IMR-90 (cell line): ENCODE measurements around the gene TMBIM6. TPM values are rescaled to one million over a fixed set of nuclear protein-coding genes. Genes with fewer than 3 reads are reported as not detected.

Experiments
- ATAC-seq: fragments of 200-7000 bp; cut with Tn5 transposase; 2 replicates; pipeline ENCODE4 v1.9.1; 2020; ENCODE audit warnings: low read depth, mild to moderate bottlenecking, moderate library complexity
- BruUV-seq: library from RNA; stranded (reverse); fragments of 400-500 nt; replicated peaks from 2 replicates; lab custom pipeline; 2021; lab: Mats Ljungman, UMichigan
- CTCF ChIA-PET: fragments of 300-600 bp; formaldehyde crosslinking; extraction: SDS; loops from one replicate; lab custom pipeline; 2021; ENCODE audit warnings: antibody characterized with exemption; lab: Yijun Ruan, JAX
- POLR2A ChIA-PET: fragments of 300-600 bp; sonication (Branson Sonifier 250); formaldehyde crosslinking; loops from one replicate; lab custom pipeline; 2022; ENCODE audit warnings: antibody characterized with exemption; ENCODE audit not compliant: unreplicated experiment; lab: Charles Lee
- DNase-seq: peaks from one replicate; pipeline ENCODE4 v3.0.0; 2013
- H2AFZ ChIP-seq: replicated peaks from 2 replicates; pipeline ENCODE3; 2013; ENCODE audit warnings: low read length, mild to moderate bottlenecking; ENCODE audit not compliant: poor library complexity
- H2AK5ac ChIP-seq: 2 replicates; pipeline ENCODE4 v1.6.1; 2013; ENCODE audit warnings: low read depth, low read length, inconsistent platforms
- H2AK9ac ChIP-seq: replicated peaks from 2 replicates; pipeline ENCODE3; 2013; ENCODE audit warnings: mild to moderate bottlenecking, low read depth, low read length, moderate library complexity; ENCODE audit not compliant: poor library complexity
- H2BK120ac ChIP-seq: 2 replicates; pipeline ENCODE4 v1.6.1; 2013; ENCODE audit warnings: low read depth, low read length, inconsistent platforms
- H2BK15ac ChIP-seq: 3 replicates; pipeline ENCODE4 v1.6.1; 2013; ENCODE audit warnings: low read depth, low read length, inconsistent platforms
- H2BK20ac ChIP-seq: 2 replicates; pipeline ENCODE4 v1.6.1; 2013; ENCODE audit warnings: low read depth, mild to moderate bottlenecking, inconsistent platforms, low read length, moderate library complexity
- H2BK5ac ChIP-seq: 2 replicates; pipeline ENCODE4 v1.6.1; 2013; ENCODE audit warnings: mild to moderate bottlenecking, low read depth, low read length, inconsistent platforms; ENCODE audit not compliant: poor library complexity, severe bottlenecking
- H3K14ac ChIP-seq: replicated peaks from 2 replicates; pipeline ENCODE4 v1.6.1; 2013; ENCODE audit warnings: low read depth, low read length, inconsistent platforms
- H3K18ac ChIP-seq: 2 replicates; pipeline ENCODE4 v1.6.1; 2013; ENCODE audit warnings: low read depth, low read length, control low read depth
- H3K23ac ChIP-seq: 2 replicates; pipeline ENCODE4 v1.6.1; 2013; ENCODE audit warnings: low read depth, low read length, inconsistent platforms
- H3K27ac ChIP-seq: 2 replicates; pipeline ENCODE4 v1.5.1; 2013; ENCODE audit warnings: mild to moderate bottlenecking, control low read depth, low read length; ENCODE audit not compliant: insufficient read depth
- H3K27me3 ChIP-seq: 2 replicates; pipeline ENCODE4 v1.6.1; 2013; ENCODE audit warnings: low read length; ENCODE audit not compliant: control insufficient read depth, insufficient read depth
- H3K36me3 ChIP-seq: 2 replicates; pipeline ENCODE4 v1.6.1; 2013; ENCODE audit warnings: low read length, mixed read lengths; ENCODE audit not compliant: control insufficient read depth, insufficient read depth
- H3K4ac ChIP-seq: 2 replicates; pipeline ENCODE4 v1.6.1; 2013; ENCODE audit warnings: low read depth, low read length, inconsistent platforms
- H3K4me1 ChIP-seq: 2 replicates; pipeline ENCODE4 v1.6.1; 2013; ENCODE audit warnings: low read length, mixed read lengths; ENCODE audit not compliant: control insufficient read depth, insufficient read depth
- H3K4me2 ChIP-seq: 2 replicates; pipeline ENCODE4 v1.6.1; 2013; ENCODE audit warnings: low read depth, mild to moderate bottlenecking, control low read depth, low read length, moderate library complexity
- H3K4me3 ChIP-seq: 2 replicates; pipeline ENCODE4 v1.5.1; 2013; ENCODE audit warnings: low read depth, mild to moderate bottlenecking, control low read depth, low read length, moderate library complexity; ENCODE audit not compliant: insufficient read depth
- H3K56ac ChIP-seq: 2 replicates; pipeline ENCODE4 v1.6.1; 2013; ENCODE audit warnings: low read length, inconsistent platforms; ENCODE audit not compliant: insufficient read depth; ENCODE audit errors: extremely low read depth
- H3K79me1 ChIP-seq, 2 experiments: 2 replicates each; pipeline ENCODE4 v1.6.1; 2013; ENCODE audit warnings: low read length in 2 of 2, inconsistent platforms in 1 of 2, low read depth in 1 of 2
- H3K9ac ChIP-seq: 2 replicates; pipeline ENCODE4 v1.6.1; 2013; ENCODE audit warnings: low read depth, low read length, control low read depth
- H3K9me1 ChIP-seq: 2 replicates; pipeline ENCODE4 v1.6.1; 2013; ENCODE audit warnings: low read length, inconsistent platforms; ENCODE audit not compliant: insufficient read depth
- H3K9me3 ChIP-seq: 2 replicates; pipeline ENCODE4 v1.6.1; 2013; ENCODE audit warnings: low read length; ENCODE audit not compliant: control insufficient read depth, insufficient read depth
- H4K20me1 ChIP-seq: 2 replicates; pipeline ENCODE4 v1.6.1; 2013; ENCODE audit warnings: low read length, inconsistent platforms; ENCODE audit not compliant: insufficient read depth
- H4K5ac ChIP-seq: 2 replicates; pipeline ENCODE4 v1.6.1; 2013; ENCODE audit warnings: mild to moderate bottlenecking, low read depth, low read length, control low read depth
- H4K8ac ChIP-seq, 2 experiments: 2 replicates each; pipeline ENCODE4 v1.6.1; 2013; ENCODE audit warnings: low read depth in 2 of 2, low read length in 2 of 2, control low read depth in 1 of 2, inconsistent platforms in 1 of 2
- H4K91ac ChIP-seq: 2 replicates; pipeline ENCODE4 v1.6.1; 2013; ENCODE audit warnings: low read depth, low read length, inconsistent platforms; ENCODE audit not compliant: insufficient read depth
- CEBPB ChIP-seq: IDR thresholded peaks from 2 replicates; pipeline ENCODE4 v1.6.1; 2012; ENCODE audit warnings: low read depth, low read length, improper control_type of control experiment
- CTCF ChIP-seq: conservative IDR thresholded peaks from 2 replicates; pipeline ENCODE4 v1.5.1; 2012; ENCODE audit warnings: mild to moderate bottlenecking, low read depth, low read length, improper control_type of control experiment
- ELK1 ChIP-seq: fragments of 150-350 bp; IDR thresholded peaks from 2 replicates; pipeline ENCODE4 v1.6.1; 2016; ENCODE audit warnings: low read depth, mild to moderate bottlenecking, low read length, moderate library complexity, borderline replicate concordance
- RAD21 ChIP-seq: IDR thresholded peaks from 2 replicates; pipeline ENCODE4 v1.6.1; 2012; ENCODE audit warnings: low read length, improper control_type of control experiment
- RFX5 ChIP-seq: IDR thresholded peaks from 2 replicates; pipeline ENCODE4 v1.8.0; 2012; ENCODE audit warnings: low read depth, mild to moderate bottlenecking, low read length, moderate library complexity
- SMC3 ChIP-seq: fragments of 150-350 bp; IDR thresholded peaks from 2 replicates; pipeline ENCODE4 v1.6.1; 2016; ENCODE audit warnings: low read depth, mild to moderate bottlenecking, antibody characterized with exemption, low read length, moderate library complexity
- WGBS, 2 experiments: methylation state at CpG; one replicate each; pipeline versions ENCODE4 v1.1.5 to v1.1.7; 2013; ENCODE audit warnings: missing lambda C conversion rate in 2 of 2; ENCODE audit not compliant: insufficient read length in 1 of 2; ENCODE audit errors: extremely low coverage in 2 of 2; 5-methylcytosine and 5-hydroxymethylcytosine counted together
- dilution Hi-C: fragments of 300-500 bp; cut with HindIII; formaldehyde crosslinking; loops from one replicate; pipeline ENCODE4 v1.14.3; 2018; ENCODE audit warnings: low sequenced_read_pairs; ENCODE audit not compliant: unreplicated experiment
- in situ Hi-C: fragments of 300-500 bp; cut with MboI; formaldehyde crosslinking; loops from 3 replicates; pipeline ENCODE4 v1.14.3; 2019; ENCODE audit warnings: low sequenced_read_pairs, inconsistent platforms, mixed read lengths
- intact Hi-C: fragments of 100-400 bp; cut with micrococcal nuclease; formaldehyde crosslinking; loops from 2 replicates; pipeline ENCODE4 v1.10.0; 2022
- polyA plus RNA-seq, 3 experiments: library from polyadenylated mRNA; depleted of rRNA; stranded (reverse); fragments of >200 nt; gene quantifications; 2 replicates each; pipeline ENCODE4 v1.2.3, GENCODE V29; 2012; ENCODE audit warnings: low replicate concordance in 1 of 3
- total RNA-seq: library from RNA; depleted of rRNA; stranded (reverse); fragments of >200 nt; gene quantifications from 2 replicates; pipeline ENCODE4 v1.2.3, GENCODE V29; 2012
- TF ChIP-seq, protein P1 (sequence below): fragments of 150-350 bp; IDR thresholded peaks from 2 replicates; pipeline ENCODE4 v1.6.1; 2017; ENCODE audit warnings: mild to moderate bottlenecking, antibody characterized with exemption, low read length, low read depth

The TMBIM6 gene
- total and polyA plus RNA-seq, 2 of the 4 experiments (the other 2 are of a cell fraction) = 255 to 285 TPM

DNA sequence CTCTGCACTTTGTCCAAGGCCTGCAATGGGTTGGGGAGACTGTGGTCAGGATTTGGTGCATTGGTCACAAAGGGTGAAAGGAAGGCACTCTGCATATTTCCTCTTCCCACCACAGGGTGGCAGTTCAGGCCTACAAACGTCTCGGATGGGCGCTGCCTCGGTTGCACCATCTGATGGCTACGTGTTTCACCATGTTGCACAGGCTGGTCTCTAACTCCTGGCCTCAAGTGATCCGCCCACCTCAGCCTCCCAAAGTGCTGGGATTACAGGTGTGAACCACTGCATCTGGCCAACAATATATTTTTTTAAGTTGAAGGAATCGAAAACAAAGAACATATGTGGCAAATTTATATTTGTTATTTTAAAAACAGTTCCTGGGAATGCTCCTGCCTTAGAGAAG, 35.1 kb downstream of the TMBIM6 start:
- H3K4me1 ChIP-seq = no peaks in the 10 kb centered on the region
- in situ Hi-C loops (loop anchor here (5.0 to 10.0 kb wide), 3 partner anchors 61 to 291 kb away; partner anchors contain the start of gene AQP5), dilution Hi-C loops (no loop called here)

More for the DNA sequence above, 35.1 kb downstream of the TMBIM6 start:
- H3K36me3 ChIP-seq = no peaks in the 10 kb centered on the region
- peak overlapping the region; percentile 57 for H4K5ac ChIP-seq
- no peak overlapping the region for H3K4me3 ChIP-seq
- H3K56ac ChIP-seq = no peak overlapping the region
- H3K9ac ChIP-seq = no peak overlapping the region; the same call in 1 of the 2 replicates
- CTCF ChIA-PET = interaction anchor here (2.3 kb wide), 1 partner anchor 62 kb away, joined by 13 read pairs; no protein-coding TSS in a partner anchor
- peak overlapping the region; percentile 13 to 89; a peak in 3 of 4 replicates for H4K8ac ChIP-seq
- BruUV-seq = no TSS peak
- H3K14ac ChIP-seq = no peak overlapping the region
- POLR2A ChIA-PET = no interaction called here
- peak overlapping the region; percentile 60 for H2AK9ac ChIP-seq
- H4K20me1 ChIP-seq = no peaks in the 10 kb centered on the region
- H2BK120ac ChIP-seq = peak overlapping the region; percentile 25; the same call in 1 of the 2 replicates
- H4K91ac ChIP-seq = peak overlapping the region; percentile 44; the same call in 1 of the 2 replicates
- no peaks in the 10 kb centered on the region for H3K9me3 ChIP-seq
- H3K4ac ChIP-seq = peak overlapping the region; percentile 56
- H2AK5ac ChIP-seq = 0 out of 2 replicates have a peak overlapping the region, but pooled peaks have one; percentile 69
- H3K9me1 ChIP-seq = no peaks in the 10 kb centered on the region
- H2BK20ac ChIP-seq = no peak overlapping the region
- 3% methylated on average over 5 of the region's 7 CpGs; no CpG with 5 or more reads in 1 of the 2 experiments for WGBS, 2 experiments
- TF ChIP-seq ELK1 (no peak), CTCF (peak; percentile 86), CEBPB (peak; percentile 94), RAD21 (peak; percentile 93), RFX5 (no peak), SMC3 (peak; percentile 92)
- TF ChIP-seq, protein P1, sequence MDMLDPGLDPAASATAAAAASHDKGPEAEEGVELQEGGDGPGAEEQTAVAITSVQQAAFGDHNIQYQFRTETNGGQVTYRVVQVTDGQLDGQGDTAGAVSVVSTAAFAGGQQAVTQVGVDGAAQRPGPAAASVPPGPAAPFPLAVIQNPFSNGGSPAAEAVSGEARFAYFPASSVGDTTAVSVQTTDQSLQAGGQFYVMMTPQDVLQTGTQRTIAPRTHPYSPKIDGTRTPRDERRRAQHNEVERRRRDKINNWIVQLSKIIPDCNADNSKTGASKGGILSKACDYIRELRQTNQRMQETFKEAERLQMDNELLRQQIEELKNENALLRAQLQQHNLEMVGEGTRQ = peak; percentile 19; the same call in 1 of the 2 replicates
- peaks cover 4% of the 10 kb centered on the region; the same call in 1 of the 2 replicates for H3K27me3 ChIP-seq
- H3K79me1 ChIP-seq = no peaks in the 10 kb centered on the region
- H3K23ac ChIP-seq = no peak overlapping the region
- no peak overlapping the region for H2BK15ac ChIP-seq
- H2AFZ ChIP-seq = peak overlapping the region; percentile 69
- H3K18ac ChIP-seq = no peak overlapping the region
- H3K27ac ChIP-seq = no peak overlapping the region
- no peak overlapping the region for H3K4me2 ChIP-seq
- no peak overlapping the region for H2BK5ac ChIP-seq
- intact Hi-C loops = loop anchor here (1.0 to 2.0 kb wide), 4 partner anchors 63 to 280 kb away; partner anchors contain the start of gene ASIC1
- DNase-seq = peak; percentile 79
- ATAC-seq = peak; percentile 97
